ENCODE data around the gene GDI1.

GRCh38 chrX:154436983-154437752 lies at the start of gene GDI1:
- TF ChIP-seq CTCF (conservative IDR thresholded peaks at IDR 0.05; ENCODE audit: low read length) (no peak), EZH2phosphoT487 (IDR thresholded peaks at IDR 0.05; ENCODE audit: borderline replicate concordance) (no peak)
